GM12878 (cell line): Measurements from ENCODE around the gene U2AF2. TPM values are rescaled to one million over a fixed set of nuclear protein-coding genes. Genes with fewer than 3 reads are reported as not detected.

Experiments used
- ATAC-seq: fragments of 200-7000 bp; cut with Tn5 transposase; 3 replicates; pipeline ENCODE4 v1.9.1; 2020; ENCODE audit warnings: mild to moderate bottlenecking, moderate library complexity
- BruUV-seq: library from RNA; stranded (reverse); fragments of 400-500 nt; replicated peaks from 2 replicates; lab custom pipeline; 2021; lab: Mats Ljungman, UMichigan
- CTCF ChIA-PET: fragments of 300-600 bp; sonication (Branson Sonifier 250); formaldehyde crosslinking; extraction: SDS; loops from one replicate; lab custom pipeline; 2021; ENCODE audit warnings: inconsistent platforms; lab: Yijun Ruan, JAX
- POLR2A ChIA-PET: fragments of 350-600 bp; formaldehyde crosslinking; extraction: SDS; loops from one replicate; lab custom pipeline; 2021; ENCODE audit warnings: inconsistent platforms; lab: Charles Lee
- RAD21 ChIA-PET: fragments of 300-600 bp; sonication (Branson Sonifier 250); formaldehyde crosslinking; loops from one replicate; lab custom pipeline; 2023; ENCODE audit warnings: antibody characterized with exemption; ENCODE audit not compliant: unreplicated experiment; lab: Charles Lee
- SMC1A ChIA-PET: fragments of 300-600 bp; sonication (Branson Sonifier 250); formaldehyde crosslinking; loops from one replicate; lab custom pipeline; 2023; ENCODE audit not compliant: unreplicated experiment, uncharacterized antibody; lab: Charles Lee
- DNase-seq: peaks from one replicate; pipeline ENCODE4 v3.0.0-alpha.2; 2011; ENCODE audit warnings: low read depth, low spot score
- FAIRE-seq: peaks from 3 replicates; lab custom pipeline; 2011; peaks lifted over from hg19 to GRCh38; lab: Jason Lieb, UNC
- H2AFZ ChIP-seq: 2 replicates; pipeline ENCODE4 v1.6.0; 2011; ENCODE audit warnings: low read depth, low read length, control low read depth; ENCODE audit not compliant: control insufficient read depth
- H3K27ac ChIP-seq: 2 replicates; pipeline ENCODE4 v1.5.1; 2011; ENCODE audit warnings: control low read depth; ENCODE audit not compliant: control insufficient read depth, insufficient read depth
- H3K27me3 ChIP-seq, 2 experiments: replicated peaks in 1 of 2; 2 replicates each; pipeline versions ENCODE4 v1.6.0 to v1.6.1; 2011; ENCODE audit warnings: low read length in 1 of 2; ENCODE audit not compliant: control insufficient read depth in 2 of 2, insufficient read depth in 2 of 2
- H3K36me3 ChIP-seq, 2 experiments: 2 replicates each; pipeline ENCODE4 v1.5.1; 2011; ENCODE audit warnings: low read length in 1 of 2; ENCODE audit not compliant: control insufficient read depth in 2 of 2, insufficient read depth in 2 of 2
- H3K4me1 ChIP-seq: 2 replicates; pipeline ENCODE4 v1.6.1; 2011; ENCODE audit warnings: mild to moderate bottlenecking, low read length, moderate library complexity, mixed read lengths; ENCODE audit not compliant: control insufficient read depth, insufficient read depth
- H3K4me2 ChIP-seq: 2 replicates; pipeline ENCODE4 v1.6.0; 2011; ENCODE audit warnings: control low read depth; ENCODE audit not compliant: control insufficient read depth, insufficient read depth
- H3K4me3 ChIP-seq: fragments of 200-600 bp; sonication (generic); 2 replicates; pipeline ENCODE4 v1.5.1; 2016
- H3K79me2 ChIP-seq: 2 replicates; pipeline ENCODE4 v1.6.0; 2011; ENCODE audit warnings: low read length; ENCODE audit not compliant: control insufficient read depth, insufficient read depth
- H3K9ac ChIP-seq: 2 replicates; pipeline ENCODE4 v1.8.0; 2011; ENCODE audit warnings: low read length, control low read depth, mixed read lengths; ENCODE audit not compliant: control insufficient read depth, insufficient read depth
- H3K9me3 ChIP-seq: replicated peaks from 3 replicates; pipeline ENCODE4 v1.5.1; 2011; ENCODE audit warnings: mild to moderate bottlenecking, low read length; ENCODE audit not compliant: control insufficient read depth, insufficient read depth
- H4K20me1 ChIP-seq: 2 replicates; pipeline ENCODE4 v1.6.0; 2011; ENCODE audit not compliant: control insufficient read depth, insufficient read depth
- ATF3 ChIP-seq: IDR thresholded peaks from 2 replicates; pipeline ENCODE4 v1.6.1; 2011; ENCODE audit warnings: low read depth, mild to moderate bottlenecking, low read length, moderate library complexity, borderline replicate concordance; ENCODE audit errors: extremely low read depth
- EP300 ChIP-seq, 2 experiments: fragments of 150-350 bp in 1 of 2; IDR thresholded peaks; 2 replicates each; pipeline ENCODE4 v1.6.1; 2011 to 2012; ENCODE audit warnings: low read depth in 2 of 2, low read length in 2 of 2, borderline replicate concordance in 1 of 2, improper control_type of control experiment in 1 of 2, inconsistent platforms in 1 of 2; ENCODE audit not compliant: control insufficient read depth in 1 of 2
- KAT2A ChIP-seq: conservative IDR thresholded peaks from 2 replicates; pipeline ENCODE4 v1.6.1; 2011; ENCODE audit warnings: low read depth, low read length; ENCODE audit not compliant: control insufficient read depth
- RB1 ChIP-seq: fragments of 450-650 bp; formaldehyde crosslinking; IDR thresholded peaks from 2 replicates; pipeline ENCODE4 v1.6.1; 2017; ENCODE audit warnings: mild to moderate bottlenecking, borderline replicate concordance
- SUPT20H ChIP-seq: IDR thresholded peaks from 2 replicates; pipeline ENCODE4 v1.6.1; 2011; ENCODE audit warnings: low read depth, mild to moderate bottlenecking, low read length, moderate library complexity, borderline replicate concordance; ENCODE audit not compliant: control insufficient read depth
- TARDBP ChIP-seq: IDR thresholded peaks from 2 replicates; pipeline ENCODE4 v1.6.1; 2016; ENCODE audit warnings: borderline replicate concordance
- ZNF24 ChIP-seq: fragments of 450-650 bp; IDR thresholded peaks from 2 replicates; pipeline ENCODE4 v1.6.1; 2017; ENCODE audit warnings: antibody characterized with exemption, mild to moderate bottlenecking
- WGBS: methylation state at CpG from one replicate; pipeline ENCODE4 v1.1.6; 2016; ENCODE audit warnings: low lambda C conversion rate; ENCODE audit not compliant: insufficient replicate concordance, insufficient coverage; ENCODE audit errors: missing lambda C conversion rate; 5-methylcytosine and 5-hydroxymethylcytosine counted together
- in situ Hi-C: fragments of 300-500 bp; cut with MboI; formaldehyde crosslinking; loops from 9 replicates; pipeline ENCODE4 v1.14.3; 2018; ENCODE audit warnings: mixed read lengths
- intact Hi-C: fragments of 100-400 bp; cut with micrococcal nuclease; formaldehyde crosslinking; loops from one replicate; pipeline ENCODE4 v1.14.2; 2022; ENCODE audit not compliant: unreplicated experiment
- polyA plus RNA-seq, 11 experiments: library from polyadenylated mRNA; depleted of rRNA in 4 of 11; unstranded in 6 of 11; stranded (reverse) in 5 of 11; fragments of >200 nt; fragmentation: Nextera tagmentation in 4 of 11; fragmentation: Illumina TruSeq in 1 of 11; extraction: Ambion mirVana in 4 of 11; extraction: Trizol in 1 of 11; gene quantifications; 1 replicate in 1 of 11; 2 replicates in 10 of 11; pipeline versions ENCODE4 v1.2.1 to v1.2.3, GENCODE V29; 2011 to 2016; ENCODE audit warnings: inconsistent platforms in 2 of 11, missing spikeins in 2 of 11, low read depth in 1 of 11
- total RNA-seq, 4 experiments: library from RNA; depleted of rRNA in 3 of 4; stranded (reverse); fragments of >200 nt in 3 of 4; fragmentation: Illumina TruSeq in 1 of 4; extraction: Trizol in 1 of 4; gene quantifications; 2 replicates each; pipeline versions ENCODE4 v1.2.1 to v1.2.3, GENCODE V29; 2013 to 2021
- TF ChIP-seq, protein P1 (sequence below): IDR thresholded peaks from 2 replicates; pipeline ENCODE4 v1.6.1; 2011; ENCODE audit warnings: borderline replicate concordance, low read depth, mild to moderate bottlenecking, moderate library complexity, mixed read lengths, low read length; ENCODE audit not compliant: insufficient read depth; ENCODE audit errors: extremely low read length
- TF ChIP-seq, protein P2 (sequence below): fragments of 450-650 bp; IDR thresholded peaks from 2 replicates; pipeline ENCODE4 v1.6.1; 2017; ENCODE audit warnings: mild to moderate bottlenecking, moderate library complexity
- TF ChIP-seq, protein P3 (sequence below): IDR thresholded peaks from 2 replicates; pipeline ENCODE4 v1.6.1; 2012; ENCODE audit warnings: mild to moderate bottlenecking, low read depth, low read length

Gene U2AF2
- total and polyA plus RNA-seq, 10 of the 15 experiments (the other 5 are each of a cell fraction or from before 2014, with no cell fraction given), result 3.0 to 338 (median 130) TPM

DNA sequence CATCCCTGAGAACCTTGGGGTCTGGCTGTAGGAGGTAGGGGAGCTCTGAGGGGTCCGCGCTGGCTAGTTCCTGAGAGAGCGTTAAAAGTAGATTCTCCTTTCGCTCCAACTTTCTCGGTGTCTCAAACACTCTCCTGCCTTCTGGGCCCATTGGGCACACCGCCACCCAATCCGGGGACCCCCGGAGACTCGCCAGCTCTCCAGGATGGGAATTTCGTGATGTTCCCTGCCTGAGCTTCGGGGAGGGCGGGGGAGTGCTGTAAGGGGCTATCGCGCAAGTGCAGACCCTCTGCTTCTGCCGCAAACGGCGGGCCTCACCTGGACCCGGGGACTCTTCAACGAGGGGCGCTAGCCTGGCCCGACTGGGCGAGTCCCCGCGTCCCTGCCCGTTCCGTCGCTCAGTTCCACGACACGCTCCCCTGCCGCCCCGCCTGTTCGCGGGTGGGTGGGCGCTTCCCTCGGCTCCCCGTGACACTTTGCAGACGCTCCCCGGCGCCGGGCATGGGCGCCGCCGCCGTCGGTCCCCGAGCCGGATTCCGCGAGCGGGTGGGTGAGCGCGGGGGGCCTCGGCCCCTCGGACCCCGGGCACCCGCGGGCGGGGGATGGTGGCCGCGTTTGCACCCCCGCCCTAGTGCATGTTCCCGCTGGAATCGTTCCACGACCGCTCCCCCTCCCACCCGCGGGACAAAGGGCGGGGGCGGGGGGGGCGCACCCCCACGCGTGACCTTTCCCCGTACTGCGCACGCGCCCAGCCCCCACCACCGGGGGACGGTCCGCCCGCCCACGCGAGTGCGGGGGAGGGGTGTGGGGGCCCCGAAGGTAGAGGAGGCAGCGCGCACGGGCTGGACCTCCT lies 6.9 kb upstream of the U2AF2 start, which contains the start of gene CCDC106:
Gene CCDC106, plus strand, starts transcription at position 481 of the 853 bp plus-strand sequence. CDS start 835 bp downstream, outside the sequence.
- no peaks in the 10 kb centered on the region for H3K27me3 ChIP-seq
- RAD21 ChIA-PET, result interaction anchor here (0.9 to 4.4 kb wide), 7 partner anchors 10 to 667 kb away, joined by 3 to 36 read pairs (median 5); partner anchors contain the start of genes ZNF628 and ZSCAN5A
- H3K79me2 ChIP-seq, result peaks cover 47% of the 10 kb centered on the region
- POLR2A ChIA-PET, result interaction anchor here (0.8 to 3.3 kb wide), 12 partner anchors 9 to 171 kb away, joined by 3 to 28 read pairs (median 4); partner anchors contain the start of genes FIZ1, ZNF524, ZNF628 and ZNF784
- peak within 1 kb of the TSS; percentile 90 for H3K27ac ChIP-seq
- intact Hi-C loops, result no loop called here
- FAIRE-seq (peak; percentile 75), DNase-seq (no peak), ATAC-seq (peak; percentile 44)
- peak within 1 kb of the TSS; percentile 91 for H3K9ac ChIP-seq
- peaks cover 1 to 2% of the 10 kb centered on the region in 2 experiments; a peak in 2 of 4 replicates for H3K36me3 ChIP-seq
- SMC1A ChIA-PET, result interaction anchor here (1.0 to 2.0 kb wide), 4 partner anchors 9 to 29 kb away, joined by 3 to 24 read pairs (median 6); no protein-coding TSS in a partner anchor
- in situ Hi-C loops, result no loop called here
- peaks cover 25% of the 10 kb centered on the region for H3K4me1 ChIP-seq
- H4K20me1 ChIP-seq, result no peaks in the 10 kb centered on the region
- peak within 1 kb of the TSS; percentile 99 for H3K4me3 ChIP-seq
- H2AFZ ChIP-seq, result peak within 1 kb of the TSS; percentile 86
- peak within 1 kb of the TSS; percentile 95 for H3K4me2 ChIP-seq
- 2% methylated on average over 63 of the region's 87 CpGs for WGBS
- no peaks in the 10 kb centered on the region for H3K9me3 ChIP-seq
- no TSS peak for BruUV-seq
- CTCF ChIA-PET, result interaction anchor here (0.6 to 4.8 kb wide), 13 partner anchors 9 to 740 kb away, joined by 3 to 52 read pairs (median 6); partner anchors contain the start of gene ZNF865
- TF ChIP-seq, protein P1, sequence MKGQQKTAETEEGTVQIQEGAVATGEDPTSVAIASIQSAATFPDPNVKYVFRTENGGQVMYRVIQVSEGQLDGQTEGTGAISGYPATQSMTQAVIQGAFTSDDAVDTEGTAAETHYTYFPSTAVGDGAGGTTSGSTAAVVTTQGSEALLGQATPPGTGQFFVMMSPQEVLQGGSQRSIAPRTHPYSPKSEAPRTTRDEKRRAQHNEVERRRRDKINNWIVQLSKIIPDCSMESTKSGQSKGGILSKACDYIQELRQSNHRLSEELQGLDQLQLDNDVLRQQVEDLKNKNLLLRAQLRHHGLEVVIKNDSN, result no peak
- TF ChIP-seq EP300 (IDR thresholded peaks at IDR 0.05; ENCODE audit: borderline replicate concordance in 1 of 2, control insufficient read depth in 1 of 2, low read depth in 2 of 2, low read length in 2 of 2) (0 out of 4 replicates have a peak, but pooled peaks of 1 of the 2 experiments have one; percentile 16), RB1 (peak; percentile 88; the same call in 1 of the 2 replicates), TARDBP (no peak), KAT2A (no peak), SUPT20H (no peak), ATF3 (no peak), ZNF24 (no peak)
- TF ChIP-seq, protein P2, sequence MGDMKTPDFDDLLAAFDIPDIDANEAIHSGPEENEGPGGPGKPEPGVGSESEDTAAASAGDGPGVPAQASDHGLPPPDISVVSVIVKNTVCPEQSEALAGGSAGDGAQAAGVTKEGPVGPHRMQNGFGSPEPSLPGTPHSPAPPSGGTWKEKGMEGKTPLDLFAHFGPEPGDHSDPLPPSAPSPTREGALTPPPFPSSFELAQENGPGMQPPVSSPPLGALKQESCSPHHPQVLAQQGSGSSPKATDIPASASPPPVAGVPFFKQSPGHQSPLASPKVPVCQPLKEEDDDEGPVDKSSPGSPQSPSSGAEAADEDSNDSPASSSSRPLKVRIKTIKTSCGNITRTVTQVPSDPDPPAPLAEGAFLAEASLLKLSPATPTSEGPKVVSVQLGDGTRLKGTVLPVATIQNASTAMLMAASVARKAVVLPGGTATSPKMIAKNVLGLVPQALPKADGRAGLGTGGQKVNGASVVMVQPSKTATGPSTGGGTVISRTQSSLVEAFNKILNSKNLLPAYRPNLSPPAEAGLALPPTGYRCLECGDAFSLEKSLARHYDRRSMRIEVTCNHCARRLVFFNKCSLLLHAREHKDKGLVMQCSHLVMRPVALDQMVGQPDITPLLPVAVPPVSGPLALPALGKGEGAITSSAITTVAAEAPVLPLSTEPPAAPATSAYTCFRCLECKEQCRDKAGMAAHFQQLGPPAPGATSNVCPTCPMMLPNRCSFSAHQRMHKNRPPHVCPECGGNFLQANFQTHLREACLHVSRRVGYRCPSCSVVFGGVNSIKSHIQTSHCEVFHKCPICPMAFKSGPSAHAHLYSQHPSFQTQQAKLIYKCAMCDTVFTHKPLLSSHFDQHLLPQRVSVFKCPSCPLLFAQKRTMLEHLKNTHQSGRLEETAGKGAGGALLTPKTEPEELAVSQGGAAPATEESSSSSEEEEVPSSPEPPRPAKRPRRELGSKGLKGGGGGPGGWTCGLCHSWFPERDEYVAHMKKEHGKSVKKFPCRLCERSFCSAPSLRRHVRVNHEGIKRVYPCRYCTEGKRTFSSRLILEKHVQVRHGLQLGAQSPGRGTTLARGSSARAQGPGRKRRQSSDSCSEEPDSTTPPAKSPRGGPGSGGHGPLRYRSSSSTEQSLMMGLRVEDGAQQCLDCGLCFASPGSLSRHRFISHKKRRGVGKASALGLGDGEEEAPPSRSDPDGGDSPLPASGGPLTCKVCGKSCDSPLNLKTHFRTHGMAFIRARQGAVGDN, result no peak
- TF ChIP-seq, protein P3, sequence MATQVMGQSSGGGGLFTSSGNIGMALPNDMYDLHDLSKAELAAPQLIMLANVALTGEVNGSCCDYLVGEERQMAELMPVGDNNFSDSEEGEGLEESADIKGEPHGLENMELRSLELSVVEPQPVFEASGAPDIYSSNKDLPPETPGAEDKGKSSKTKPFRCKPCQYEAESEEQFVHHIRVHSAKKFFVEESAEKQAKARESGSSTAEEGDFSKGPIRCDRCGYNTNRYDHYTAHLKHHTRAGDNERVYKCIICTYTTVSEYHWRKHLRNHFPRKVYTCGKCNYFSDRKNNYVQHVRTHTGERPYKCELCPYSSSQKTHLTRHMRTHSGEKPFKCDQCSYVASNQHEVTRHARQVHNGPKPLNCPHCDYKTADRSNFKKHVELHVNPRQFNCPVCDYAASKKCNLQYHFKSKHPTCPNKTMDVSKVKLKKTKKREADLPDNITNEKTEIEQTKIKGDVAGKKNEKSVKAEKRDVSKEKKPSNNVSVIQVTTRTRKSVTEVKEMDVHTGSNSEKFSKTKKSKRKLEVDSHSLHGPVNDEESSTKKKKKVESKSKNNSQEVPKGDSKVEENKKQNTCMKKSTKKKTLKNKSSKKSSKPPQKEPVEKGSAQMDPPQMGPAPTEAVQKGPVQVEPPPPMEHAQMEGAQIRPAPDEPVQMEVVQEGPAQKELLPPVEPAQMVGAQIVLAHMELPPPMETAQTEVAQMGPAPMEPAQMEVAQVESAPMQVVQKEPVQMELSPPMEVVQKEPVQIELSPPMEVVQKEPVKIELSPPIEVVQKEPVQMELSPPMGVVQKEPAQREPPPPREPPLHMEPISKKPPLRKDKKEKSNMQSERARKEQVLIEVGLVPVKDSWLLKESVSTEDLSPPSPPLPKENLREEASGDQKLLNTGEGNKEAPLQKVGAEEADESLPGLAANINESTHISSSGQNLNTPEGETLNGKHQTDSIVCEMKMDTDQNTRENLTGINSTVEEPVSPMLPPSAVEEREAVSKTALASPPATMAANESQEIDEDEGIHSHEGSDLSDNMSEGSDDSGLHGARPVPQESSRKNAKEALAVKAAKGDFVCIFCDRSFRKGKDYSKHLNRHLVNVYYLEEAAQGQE, result no peak
